HepG2 (cell line): ENCODE measurements around the gene NT5C. TPM values are rescaled to one million over a fixed set of nuclear protein-coding genes. Genes with fewer than 3 reads are reported as not detected.

Source experiments
- ATF2 ChIP-seq: sonication (generic); formaldehyde crosslinking; IDR thresholded peaks from 2 replicates; pipeline ENCODE4 v1.4.0; 2020; ENCODE audit warnings: missing genetic modification reagents
- CCDC6 ChIP-seq: sonication (generic); formaldehyde crosslinking; IDR thresholded peaks from 2 replicates; pipeline ENCODE4 v1.8.1; 2022; ENCODE audit warnings: mild to moderate bottlenecking, missing genetic modification reagents, moderate library complexity
- CSRNP1 ChIP-seq: sonication (generic); formaldehyde crosslinking; IDR thresholded peaks from 2 replicates; pipeline ENCODE4 v1.8.1; 2023; ENCODE audit warnings: mild to moderate bottlenecking, missing genetic modification reagents
- DMAP1 ChIP-seq: IDR thresholded peaks from 2 replicates; pipeline ENCODE4 v1.6.1; 2016
- DPF2 ChIP-seq: sonication (generic); formaldehyde crosslinking; IDR thresholded peaks from 2 replicates; pipeline ENCODE4 v1.4.0; 2020; ENCODE audit warnings: mild to moderate bottlenecking, low read depth, missing genetic modification reagents, borderline replicate concordance
- FOXC1 ChIP-seq: sonication (generic); formaldehyde crosslinking; IDR thresholded peaks from 2 replicates; pipeline ENCODE4 v1.8.0; 2022; ENCODE audit warnings: mild to moderate bottlenecking, missing genetic modification reagents, borderline replicate concordance
- GTF2F1 ChIP-seq: fragments of 150-350 bp; IDR thresholded peaks from 2 replicates; pipeline ENCODE4 v1.6.1; 2014; ENCODE audit warnings: low read length
- HHEX ChIP-seq: IDR thresholded peaks from 2 replicates; pipeline ENCODE4 v1.6.1; 2016; ENCODE audit warnings: control low read depth
- JUNB ChIP-seq: sonication (generic); formaldehyde crosslinking; IDR thresholded peaks from 2 replicates; pipeline ENCODE4 v1.8.0; 2022; ENCODE audit warnings: missing genetic modification reagents, mild to moderate bottlenecking, borderline replicate concordance
- KAT8 ChIP-seq: IDR thresholded peaks from 2 replicates; pipeline ENCODE4 v1.6.1; 2016; ENCODE audit warnings: missing genetic modification reagents, missing compliant biosample characterization
- KDM5A ChIP-seq: fragments of 200-600 bp; sonication (generic); IDR thresholded peaks from 2 replicates; pipeline ENCODE4 v1.7.0; 2018; ENCODE audit warnings: antibody characterized with exemption, mild to moderate bottlenecking, low read length, borderline replicate concordance
- MXD4 ChIP-seq: IDR thresholded peaks from 2 replicates; pipeline ENCODE4 v1.6.1; 2016; ENCODE audit warnings: mild to moderate bottlenecking, missing biosample characterization, missing genetic modification reagents
- NCOA5 ChIP-seq: sonication (generic); formaldehyde crosslinking; IDR thresholded peaks from 2 replicates; pipeline ENCODE4 v1.4.0; 2020; ENCODE audit warnings: missing genetic modification reagents
- POLR2AphosphoS2 ChIP-seq: IDR thresholded peaks from 2 replicates; pipeline ENCODE4 v1.6.1; 2011; ENCODE audit warnings: low read depth, low read length, improper control_type of control experiment
- PPARG ChIP-seq: conservative IDR thresholded peaks from 2 replicates; pipeline ENCODE4 v1.6.1; 2016; ENCODE audit warnings: missing biosample characterization, missing genetic modification reagents
- RAD21 ChIP-seq: fragments of 450-650 bp; formaldehyde crosslinking; IDR thresholded peaks from 2 replicates; pipeline ENCODE4 v1.5.0; 2020; ENCODE audit warnings: mild to moderate bottlenecking
- RARG ChIP-seq: sonication (generic); formaldehyde crosslinking; IDR thresholded peaks from 2 replicates; pipeline ENCODE4 v1.4.0; 2020; ENCODE audit warnings: low read depth, mild to moderate bottlenecking, missing genetic modification reagents
- SCMH1 ChIP-seq: sonication (generic); formaldehyde crosslinking; IDR thresholded peaks from 2 replicates; pipeline ENCODE4 v1.9.0; 2021; ENCODE audit warnings: missing genetic modification reagents, mild to moderate bottlenecking, borderline replicate concordance
- SMAD9 ChIP-seq: sonication (generic); formaldehyde crosslinking; IDR thresholded peaks from 2 replicates; pipeline ENCODE4 v1.5.1; 2020; ENCODE audit warnings: mild to moderate bottlenecking, missing genetic modification reagents
- TEAD2 ChIP-seq: sonication (generic); formaldehyde crosslinking; IDR thresholded peaks from 2 replicates; pipeline ENCODE4 v1.9.0; 2021; ENCODE audit warnings: missing genetic modification reagents
- ZC3H4 ChIP-seq: sonication (generic); formaldehyde crosslinking; IDR thresholded peaks from 2 replicates; pipeline ENCODE4 v1.4.0; 2020; ENCODE audit warnings: missing genetic modification reagents, borderline replicate concordance
- ZNF160 ChIP-seq: sonication (generic); formaldehyde crosslinking; IDR thresholded peaks from 2 replicates; pipeline ENCODE4 v1.8.0; 2022; ENCODE audit warnings: mild to moderate bottlenecking, inconsistent platforms, missing genetic modification reagents
- ZNF382 ChIP-seq: sonication (generic); formaldehyde crosslinking; IDR thresholded peaks from 2 replicates; pipeline ENCODE4 v1.5.0; 2020; ENCODE audit warnings: missing genetic modification reagents, mild to moderate bottlenecking, borderline replicate concordance
- ZNF616 ChIP-seq: sonication (generic); formaldehyde crosslinking; IDR thresholded peaks from 2 replicates; pipeline ENCODE4 v1.5.0; 2020; ENCODE audit warnings: low read depth, mild to moderate bottlenecking, missing genetic modification reagents
- ZNF780A ChIP-seq: sonication (generic); formaldehyde crosslinking; IDR thresholded peaks from 2 replicates; pipeline ENCODE4 v1.8.0; 2022; ENCODE audit warnings: mild to moderate bottlenecking, missing genetic modification reagents, moderate library complexity
- ZSCAN22 ChIP-seq: sonication (generic); formaldehyde crosslinking; IDR thresholded peaks from 2 replicates; pipeline ENCODE4 v1.4.0; 2020; ENCODE audit warnings: mild to moderate bottlenecking, missing genetic modification reagents
- polyA plus RNA-seq, 8 experiments: library from polyadenylated mRNA; depleted of rRNA in 3 of 8; stranded (reverse) in 7 of 8; unstranded in 1 of 8; fragments of >200 nt; fragmentation: Illumina TruSeq in 4 of 8; extraction: Trizol in 4 of 8; gene quantifications; 2 replicates each; pipeline versions ENCODE4 v1.2.1 to v1.2.3, GENCODE V29; 2011 to 2016; ENCODE audit warnings: low read depth in 4 of 8, missing spikeins in 1 of 8, mixed read lengths in 1 of 8; ENCODE audit not compliant: insufficient read depth in 1 of 8
- total RNA-seq, 5 experiments: library from RNA; depleted of rRNA; stranded (reverse); fragments of >200 nt; fragmentation: Illumina TruSeq; extraction: Trizol; gene quantifications; 2 replicates each; pipeline ENCODE4 v1.2.3, GENCODE V29; 2016; ENCODE audit warnings: low read depth in 1 of 5
- TF ChIP-seq, protein P1 (sequence below): sonication (generic); formaldehyde crosslinking; IDR thresholded peaks from 2 replicates; pipeline ENCODE4 v1.8.1; 2023; ENCODE audit warnings: missing genetic modification reagents, mild to moderate bottlenecking, borderline replicate concordance
- TF ChIP-seq, protein P2 (sequence below): sonication (generic); formaldehyde crosslinking; IDR thresholded peaks from 2 replicates; pipeline ENCODE4 v1.8.0; 2022; ENCODE audit warnings: mild to moderate bottlenecking, missing genetic modification reagents, borderline replicate concordance

Gene NT5C
- total and polyA plus RNA-seq, 2 of the 13 experiments (the other 11 are each of a cell fraction or from before 2014, with no cell fraction given): 42.8 to 48.6 TPM

DNA sequence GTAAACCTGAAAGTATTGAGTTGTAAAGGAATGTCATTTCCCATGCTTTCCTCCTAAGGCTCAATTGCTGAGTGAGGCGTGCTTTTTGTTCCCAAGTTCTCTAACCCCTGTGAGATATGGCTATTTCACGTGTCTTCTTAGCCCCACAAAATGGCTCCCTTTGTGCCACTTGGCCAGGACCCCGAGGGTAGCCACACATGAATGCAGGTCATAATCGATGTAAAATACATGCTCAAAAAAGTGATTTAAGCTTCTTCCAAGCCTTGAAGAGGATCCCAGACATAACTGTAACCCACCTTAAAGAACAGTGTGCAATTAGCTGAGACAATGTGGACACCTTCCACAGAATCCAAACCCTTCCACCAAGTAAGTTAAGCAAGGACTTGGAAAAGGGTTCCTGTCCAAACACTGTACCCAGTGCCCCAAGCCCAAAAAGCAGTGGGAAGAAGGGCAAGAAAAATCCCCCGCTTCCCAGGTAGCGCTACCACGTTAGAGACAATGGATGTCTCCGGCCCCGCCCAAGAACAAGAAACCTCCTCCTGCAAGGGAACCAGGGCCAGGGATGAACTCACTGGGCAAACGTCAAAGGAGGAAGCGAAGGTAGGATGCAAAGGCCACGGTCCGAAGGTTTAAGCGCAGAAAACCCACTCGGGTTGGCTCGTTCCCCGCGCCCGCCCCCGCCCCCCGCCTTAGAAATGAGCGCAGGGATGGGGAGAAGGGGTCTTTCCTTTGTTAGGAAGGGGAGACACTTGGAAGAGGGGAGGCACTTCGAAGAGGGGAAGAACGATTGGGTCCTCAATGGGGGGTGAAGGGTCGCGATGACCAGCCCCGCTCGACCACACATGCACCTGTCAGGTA lies 21.6 kb upstream of the NT5C start (continued):
- peak; percentile 42; the same call in 1 of the 2 replicates for TF ChIP-seq KAT8 (CRISPR knock-in tag)
- no peak for TF ChIP-seq GTF2F1
- no peak for TF ChIP-seq SCMH1 (CRISPR knock-in tag)
- TF ChIP-seq, protein P1, sequence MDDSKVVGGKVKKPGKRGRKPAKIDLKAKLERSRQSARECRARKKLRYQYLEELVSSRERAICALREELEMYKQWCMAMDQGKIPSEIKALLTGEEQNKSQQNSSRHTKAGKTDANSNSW (CRISPR knock-in tag): no peak
- no peak for TF ChIP-seq MXD4 (CRISPR knock-in tag)
- TF ChIP-seq TEAD2 (CRISPR knock-in tag): no peak
- no peak for TF ChIP-seq CSRNP1 (CRISPR knock-in tag)
- TF ChIP-seq HHEX (CRISPR knock-in tag): no peak
- TF ChIP-seq ATF2: no peak
- TF ChIP-seq KDM5A: 0 out of 2 replicates have a peak, but pooled peaks have one; percentile 32
- no peak for TF ChIP-seq NCOA5 (CRISPR knock-in tag)
- no peak for TF ChIP-seq POLR2AphosphoS2
- TF ChIP-seq ZNF616 (CRISPR knock-in tag): no peak
- no peak for TF ChIP-seq ZNF160 (CRISPR knock-in tag)
- no peak for TF ChIP-seq ZC3H4 (CRISPR knock-in tag)
- no peak for TF ChIP-seq RAD21 (CRISPR knock-in tag)
- no peak for TF ChIP-seq FOXC1 (CRISPR knock-in tag)
- TF ChIP-seq DPF2 (CRISPR knock-in tag): no peak
- no peak for TF ChIP-seq ZNF382 (CRISPR knock-in tag)
- no peak for TF ChIP-seq PPARG (CRISPR knock-in tag)
- TF ChIP-seq CCDC6: no peak
- no peak for TF ChIP-seq SMAD9 (CRISPR knock-in tag)
- no peak; the same call in 1 of the 2 replicates for TF ChIP-seq DMAP1 (CRISPR knock-in tag)
- no peak for TF ChIP-seq ZSCAN22 (CRISPR knock-in tag)
- TF ChIP-seq, protein P2, sequence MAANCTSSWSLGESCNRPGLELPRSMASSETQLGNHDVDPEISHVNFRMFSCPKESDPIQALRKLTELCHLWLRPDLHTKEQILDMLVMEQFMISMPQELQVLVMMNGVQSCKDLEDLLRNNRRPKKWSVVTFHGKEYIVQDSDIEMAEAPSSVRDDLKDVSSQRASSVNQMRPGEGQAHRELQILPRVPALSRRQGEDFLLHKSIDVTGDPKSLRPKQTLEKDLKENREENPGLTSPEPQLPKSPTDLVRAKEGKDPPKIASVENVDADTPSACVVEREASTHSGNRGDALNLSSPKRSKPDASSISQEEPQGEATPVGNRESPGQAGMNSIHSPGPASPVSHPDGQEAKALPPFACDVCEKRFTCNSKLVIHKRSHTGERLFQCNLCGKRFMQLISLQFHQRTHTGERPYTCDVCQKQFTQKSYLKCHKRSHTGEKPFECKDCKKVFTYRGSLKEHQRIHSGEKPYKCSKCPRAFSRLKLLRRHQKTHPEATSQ (CRISPR knock-in tag): no peak
- no peak for TF ChIP-seq JUNB
- no peak for TF ChIP-seq RARG (CRISPR knock-in tag)
- no peak for TF ChIP-seq ZNF780A (CRISPR knock-in tag)
